ENCODE measurements around the gene GSS.

- TF ChIP-seq CTCF (IDR thresholded peaks at IDR 0.05) (peak; percentile 14 to 54 (median 51)), POLR2A (IDR thresholded peaks at IDR 0.05) (peak in 1 of 2 donors; percentile 74)
These were observed at the start of gene GSS, which contains the start of gene MYH7B for GRCh38 chr20:34955231-34956040.
